Gastrocnemius medialis (tissue), 4 donors: Measurements from ENCODE around the gene SUSD3. TPM values are rescaled to one million over a fixed set of nuclear protein-coding genes. Genes with fewer than 3 reads are reported as not detected.

Source experiments
- ATAC-seq, 2 donors: fragments of 150-250 bp; one replicate each; pipeline ENCODE4 v1.9.1; 2016
- DNase-seq, 2 donors: peaks; one replicate each; pipeline ENCODE4 v3.0.0-alpha.2; 2019
- H3K27ac ChIP-seq, 4 donors: fragments of 200-600 bp; sonication (generic); 1 replicate in 1 of 4; 2 replicates in 3 of 4; pipeline ENCODE4 v1.5.1; 2016 to 2018; ENCODE audit warnings: mild to moderate bottlenecking in 2 of 4, moderate library complexity in 1 of 4
- H3K27me3 ChIP-seq, 3 donors: fragments of 200-600 bp; sonication (generic) in 2 of 3; 1 replicate in 1 of 3; 2 replicates in 2 of 3; pipeline versions ENCODE4 v1.5.1 to v1.6.0; 2016 to 2019; ENCODE audit warnings: mild to moderate bottlenecking in 1 of 3, moderate library complexity in 1 of 3
- H3K36me3 ChIP-seq, 2 donors: fragments of 200-600 bp; sonication (generic) in 1 of 2; one replicate each; pipeline ENCODE4 v1.5.1; 2017 to 2018
- H3K4me1 ChIP-seq, 2 donors: fragments of 200-600 bp; sonication (generic) in 1 of 2; one replicate each; pipeline ENCODE4 v1.5.1; 2016 to 2017; ENCODE audit warnings: mild to moderate bottlenecking in 2 of 2
- H3K4me3 ChIP-seq, 4 donors: fragments of 200-600 bp; sonication (generic) in 3 of 4; 1 replicate in 1 of 4; 2 replicates in 3 of 4; pipeline ENCODE4 v1.5.1; 2016 to 2019; ENCODE audit warnings: mild to moderate bottlenecking in 2 of 4
- H3K9me3 ChIP-seq, 3 donors: fragments of 200-600 bp; sonication (generic) in 2 of 3; 1 replicate in 1 of 3; 2 replicates in 2 of 3; pipeline ENCODE4 v1.5.1; 2016 to 2019
- CTCF ChIP-seq, 5 experiments: fragments of 450-650 bp in 3 of 5; fragments of 200-600 bp in 2 of 5; sonication (generic) in 2 of 5; IDR thresholded peaks in 4 of 5; conservative IDR thresholded peaks in 1 of 5; 1 replicate in 4 of 5; 2 replicates in 1 of 5; pipeline ENCODE4 v1.5.1; 2016 to 2019; ENCODE audit warnings: antibody characterized with exemption in 5 of 5, mild to moderate bottlenecking in 3 of 5, moderate library complexity in 3 of 5
- POLR2A ChIP-seq, 2 donors: fragments of 450-650 bp; IDR thresholded peaks; one replicate each; pipeline ENCODE4 v1.6.1; 2017; ENCODE audit warnings: antibody characterized with exemption in 2 of 2, mild to moderate bottlenecking in 2 of 2, moderate library complexity in 2 of 2
- in situ Hi-C, 4 donors: fragments of 200-750 bp; cut with MboI; loops; one replicate each; pipeline versions ENCODE4 v1.15.0 to v1.8.0; 2017; ENCODE audit warnings: low sequenced_read_pairs in 4 of 4
- intact Hi-C: fragments of 100-400 bp; cut with DNase I; formaldehyde crosslinking; loops from one replicate; pipeline ENCODE4 v1.15.1; 2023; ENCODE audit warnings: low total_unique reads
- total RNA-seq, 4 donors: library from RNA; depleted of rRNA; stranded (reverse); fragments of >200 nt; gene quantifications; one replicate each; pipeline versions ENCODE4 v1.1.0 to v1.2.3, GENCODE V29; 2016

SUSD3 gene
- total RNA-seq, 4 donors from 2014 or later, result 0.51 to 0.61 TPM; not detected in 2

DNA sequence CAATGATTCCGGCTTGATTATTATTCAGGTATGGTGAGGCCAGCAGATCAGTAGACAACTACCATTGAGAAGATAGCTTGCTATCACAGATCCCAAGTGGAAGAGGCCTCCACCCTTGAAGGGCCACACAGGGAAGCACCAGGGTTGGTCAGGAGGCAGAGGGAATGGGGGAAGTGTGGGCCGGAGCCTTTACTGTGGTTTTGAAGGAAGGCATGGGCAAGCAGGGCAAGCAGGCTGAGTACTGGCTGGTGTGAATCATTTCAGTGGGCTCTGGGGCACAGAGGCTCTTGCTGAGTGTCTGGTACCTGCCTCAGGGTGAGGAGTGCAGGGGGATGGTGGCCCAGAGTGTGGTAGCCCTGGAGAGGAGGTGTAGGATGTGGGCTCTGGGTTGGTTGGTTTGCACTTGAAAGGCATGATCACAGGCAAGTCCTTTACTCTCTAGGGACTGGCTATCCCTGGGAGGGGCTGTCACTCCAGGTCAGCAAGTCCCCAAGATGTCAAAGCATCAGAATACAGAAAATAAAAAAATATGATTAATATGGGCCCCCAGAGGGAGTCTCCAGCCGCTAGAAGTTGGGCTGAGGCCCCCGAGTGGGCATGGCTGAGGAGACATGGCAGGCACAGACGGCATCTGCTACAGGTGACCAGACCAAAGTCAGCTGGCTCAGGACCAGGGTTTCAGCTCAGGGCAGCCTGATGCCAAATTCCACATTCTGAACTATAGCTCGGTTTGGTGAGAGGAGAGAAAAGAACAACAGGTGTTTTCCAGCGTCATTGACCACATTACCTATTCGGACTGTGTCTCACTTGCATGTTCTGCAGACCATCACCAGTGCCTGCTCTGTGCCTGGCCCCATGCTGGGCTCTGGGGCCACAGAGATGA is 9.7 kb upstream of the SUSD3 start:
- in situ Hi-C loops, result no loop called here

DNA sequence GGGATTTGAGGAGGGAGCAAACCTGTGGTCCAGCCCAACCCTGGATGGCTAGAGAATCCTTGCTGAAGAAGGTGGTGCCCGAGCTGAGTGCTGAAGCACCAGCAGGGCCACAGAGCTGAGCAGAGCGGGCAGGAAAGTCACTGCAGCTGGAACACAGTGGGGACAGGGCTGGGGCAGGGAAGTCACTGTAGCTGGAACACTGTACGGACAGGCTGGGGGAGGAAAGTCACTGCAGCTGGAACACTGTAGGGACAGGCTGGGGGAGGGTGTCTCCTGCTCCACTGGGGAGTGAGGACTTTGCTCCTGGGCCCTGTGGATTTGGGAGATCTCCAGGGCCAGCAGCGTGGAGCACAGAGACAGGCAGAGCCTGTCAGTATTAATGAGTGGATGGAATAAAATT is 9.0 kb upstream of the SUSD3 start:
- Histone ChIP-seq H3K4me1 (no peaks in the 10 kb centered on the region), H3K36me3 (no peaks in the 10 kb centered on the region), H3K9me3 (no peaks in the 10 kb centered on the region), H3K27me3 (no peaks in the 10 kb centered on the region), H3K4me3 (no peak overlapping the region), H3K27ac (no peak overlapping the region)
- ATAC-seq (no peak), DNase-seq (no peak)
- no peak for TF ChIP-seq POLR2A (IDR thresholded peaks at IDR 0.05)
- TF ChIP-seq CTCF (IDR thresholded peaks at IDR 0.05 in 4 of 5, conservative IDR thresholded peaks at IDR 0.05 in 1 of 5), result no peak
- intact Hi-C loops (no loop called here), in situ Hi-C loops (no loop called here)

More for the DNA sequence above, 9.7 kb upstream of the SUSD3 start:
- no peak for TF ChIP-seq POLR2A (IDR thresholded peaks at IDR 0.05)
- no peak for TF ChIP-seq CTCF (IDR thresholded peaks at IDR 0.05 in 4 of 5, conservative IDR thresholded peaks at IDR 0.05 in 1 of 5)
- H3K9me3 ChIP-seq, result no peaks in the 10 kb centered on the region
- no peak overlapping the region for H3K4me3 ChIP-seq
- no peak for DNase-seq
- no peaks in the 10 kb centered on the region for H3K4me1 ChIP-seq
- H3K27me3 ChIP-seq, result no peaks in the 10 kb centered on the region
- ATAC-seq, result no peak
- intact Hi-C loops, result no loop called here
- H3K36me3 ChIP-seq, result no peaks in the 10 kb centered on the region
- no peak overlapping the region for H3K27ac ChIP-seq

DNA sequence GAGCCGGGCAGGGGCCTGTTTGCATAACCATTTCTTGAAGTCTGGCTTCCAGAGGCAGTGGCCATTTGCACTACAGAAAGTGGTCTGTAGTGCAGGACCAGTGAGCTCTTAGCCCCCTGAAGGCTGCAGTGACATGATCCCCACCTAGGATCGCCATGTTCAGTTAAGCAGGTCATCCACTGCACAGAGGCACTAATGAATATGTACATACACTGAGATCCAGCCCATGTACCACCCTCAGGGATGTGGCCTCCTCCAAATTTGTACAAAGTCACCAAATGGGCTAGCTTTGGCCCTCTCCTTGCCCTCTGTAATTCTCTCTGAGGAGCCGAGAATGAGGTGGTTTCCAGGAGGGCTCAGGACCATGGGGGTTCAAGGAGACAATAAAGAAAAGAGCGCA is 8.3 kb upstream of the SUSD3 start:
- in situ Hi-C loops, result no loop called here
- no peak for DNase-seq

DNA sequence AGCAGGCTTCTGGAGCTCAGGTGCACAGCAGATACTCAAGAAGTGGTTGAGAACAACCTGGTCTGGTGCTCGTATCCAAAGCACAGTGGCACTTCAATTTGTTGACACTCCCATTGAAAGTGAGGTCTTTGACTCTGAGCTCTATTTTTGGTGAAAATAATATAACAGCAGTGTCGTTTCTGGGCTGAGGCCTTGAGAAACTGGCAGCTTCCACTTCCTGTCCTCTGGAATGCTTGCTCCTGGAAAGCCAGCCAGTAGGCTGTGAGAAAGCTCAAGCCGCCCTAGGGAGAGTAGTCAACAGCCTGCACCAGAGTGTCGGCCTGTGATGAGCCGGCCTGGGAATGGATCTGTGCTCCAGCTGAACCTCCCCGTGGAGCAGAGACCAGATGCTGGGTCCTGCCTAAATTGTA is 6.8 kb upstream of the SUSD3 start:
- ATAC-seq, result peak in 1 of 2 donors; percentile 70
- Histone ChIP-seq H3K27me3 (no peaks in the 10 kb centered on the region), H3K36me3 (no peaks in the 10 kb centered on the region), H3K27ac (peak overlapping the region in 2 of 4 donors; percentile 11 to 48), H3K9me3 (no peaks in the 10 kb centered on the region), H3K4me3 (no peak overlapping the region), H3K4me1 (no peaks in the 10 kb centered on the region)
- TF ChIP-seq CTCF (IDR thresholded peaks at IDR 0.05 in 4 of 5, conservative IDR thresholded peaks at IDR 0.05 in 1 of 5) (no peak), POLR2A (IDR thresholded peaks at IDR 0.05) (no peak)
- intact Hi-C loops, result no loop called here
- in situ Hi-C loops, result no loop called here
- DNase-seq, result no peak

More for the DNA sequence above, 8.3 kb upstream of the SUSD3 start:
- intact Hi-C loops, result no loop called here
- no peak overlapping the region for H3K4me3 ChIP-seq
- H3K9me3 ChIP-seq, result no peaks in the 10 kb centered on the region
- no peaks in the 10 kb centered on the region for H3K36me3 ChIP-seq
- H3K4me1 ChIP-seq, result no peaks in the 10 kb centered on the region
- ATAC-seq, result no peak
- H3K27ac ChIP-seq, result no peak overlapping the region
- no peaks in the 10 kb centered on the region for H3K27me3 ChIP-seq
- TF ChIP-seq POLR2A (IDR thresholded peaks at IDR 0.05) (no peak), CTCF (IDR thresholded peaks at IDR 0.05 in 4 of 5, conservative IDR thresholded peaks at IDR 0.05 in 1 of 5) (no peak)
